Type B pancreatic cell (in vitro differentiated cells): ENCODE results near the gene GSK3B. TPM values are rescaled to one million over a fixed set of nuclear protein-coding genes. Genes with fewer than 3 reads are reported as not detected.

ENCODE experiments used
- DNase-seq: peaks from one replicate; pipeline ENCODE4 v3.0.0; 2021; ENCODE audit warnings: mixed read lengths; ENCODE audit not compliant: unreplicated experiment; ENCODE audit errors: extremely low spot score
- H3K27ac Mint-ChIP-seq: 2 replicates; pipeline ENCODE4 v1.8.0; 2021; ENCODE audit warnings: mild to moderate bottlenecking, mixed read lengths
- H3K27me3 Mint-ChIP-seq: 2 replicates; pipeline ENCODE4 v1.8.0; 2021; ENCODE audit warnings: mixed read lengths
- H3K36me3 Mint-ChIP-seq: 2 replicates; pipeline ENCODE4 v1.8.0; 2021; ENCODE audit warnings: mixed read lengths
- H3K4me1 Mint-ChIP-seq: one replicate; pipeline ENCODE4 v1.8.0; 2021; ENCODE audit warnings: mixed read lengths; ENCODE audit not compliant: unreplicated experiment
- H3K4me3 Mint-ChIP-seq: 2 replicates; pipeline ENCODE4 v1.8.0; 2021; ENCODE audit warnings: mild to moderate bottlenecking, mixed read lengths
- H3K9me3 Mint-ChIP-seq: 2 replicates; pipeline ENCODE4 v1.8.0; 2021; ENCODE audit warnings: mixed read lengths
- total RNA-seq: library from RNA; stranded (reverse); gene quantifications from 2 replicates; pipeline ENCODE4 v1.2.1, GENCODE V29; 2021; ENCODE audit warnings: low replicate concordance
- TF ChIP-seq, protein P1 (sequence below): fragments of 200-600 bp; sonication (generic); conservative IDR thresholded peaks from 2 replicates; pipeline ENCODE4 v1.5.0; 2021; ENCODE audit warnings: antibody characterized with exemption, mild to moderate bottlenecking

The GSK3B gene
- total RNA-seq, 1 donor from 2014 or later, result 60.5 TPM

DNA sequence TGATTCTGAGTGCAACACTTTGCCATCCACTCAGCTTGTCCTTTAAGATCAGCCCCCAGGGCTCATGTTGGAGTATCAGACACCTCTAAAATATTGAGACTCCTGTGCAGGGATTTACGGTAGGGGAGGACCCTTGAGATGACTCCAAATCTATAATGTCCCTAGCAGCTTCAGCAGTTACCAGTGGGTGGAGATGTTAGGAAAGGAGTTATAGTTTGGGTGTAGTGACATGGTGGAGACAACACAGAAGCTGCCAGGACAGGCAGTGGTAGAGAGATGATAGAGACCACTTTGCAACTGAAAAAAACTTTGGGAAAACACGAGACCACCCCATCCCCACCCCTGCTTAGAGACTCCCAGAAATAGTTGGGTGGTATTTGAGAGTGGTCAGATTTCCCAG is 43.3 kb upstream of the GSK3B start:
- no peak for DNase-seq
- no peaks in the 10 kb centered on the region for H3K27me3 Mint-ChIP-seq
- no peak overlapping the region for H3K4me3 Mint-ChIP-seq
- no peaks in the 10 kb centered on the region for H3K36me3 Mint-ChIP-seq
- TF ChIP-seq, protein P1, sequence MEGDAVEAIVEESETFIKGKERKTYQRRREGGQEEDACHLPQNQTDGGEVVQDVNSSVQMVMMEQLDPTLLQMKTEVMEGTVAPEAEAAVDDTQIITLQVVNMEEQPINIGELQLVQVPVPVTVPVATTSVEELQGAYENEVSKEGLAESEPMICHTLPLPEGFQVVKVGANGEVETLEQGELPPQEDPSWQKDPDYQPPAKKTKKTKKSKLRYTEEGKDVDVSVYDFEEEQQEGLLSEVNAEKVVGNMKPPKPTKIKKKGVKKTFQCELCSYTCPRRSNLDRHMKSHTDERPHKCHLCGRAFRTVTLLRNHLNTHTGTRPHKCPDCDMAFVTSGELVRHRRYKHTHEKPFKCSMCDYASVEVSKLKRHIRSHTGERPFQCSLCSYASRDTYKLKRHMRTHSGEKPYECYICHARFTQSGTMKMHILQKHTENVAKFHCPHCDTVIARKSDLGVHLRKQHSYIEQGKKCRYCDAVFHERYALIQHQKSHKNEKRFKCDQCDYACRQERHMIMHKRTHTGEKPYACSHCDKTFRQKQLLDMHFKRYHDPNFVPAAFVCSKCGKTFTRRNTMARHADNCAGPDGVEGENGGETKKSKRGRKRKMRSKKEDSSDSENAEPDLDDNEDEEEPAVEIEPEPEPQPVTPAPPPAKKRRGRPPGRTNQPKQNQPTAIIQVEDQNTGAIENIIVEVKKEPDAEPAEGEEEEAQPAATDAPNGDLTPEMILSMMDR, result no peak
- H3K27ac Mint-ChIP-seq, result no peak overlapping the region
- H3K9me3 Mint-ChIP-seq, result peaks cover 4% of the 10 kb centered on the region
- H3K4me1 Mint-ChIP-seq, result no peaks in the 10 kb centered on the region

- Mint-ChIP-seq H3K9me3 (no peaks in the 10 kb centered on the region), H3K4me1 (no peaks in the 10 kb centered on the region), H3K4me3 (no peak overlapping the region), H3K27ac (no peak overlapping the region), H3K36me3 (no peaks in the 10 kb centered on the region), H3K27me3 (no peaks in the 10 kb centered on the region)
- TF ChIP-seq, protein P1, result no peak
- DNase-seq, result no peak
These were observed 36.4 kb upstream of the GSK3B start for GRCh38 chr3:120130656-120131055.

GRCh38 chr3:120129718-120130513 is 35.7 kb upstream of the GSK3B start:
- no peaks in the 10 kb centered on the region for H3K36me3 Mint-ChIP-seq
- TF ChIP-seq, protein P1, result no peak
- no peaks in the 10 kb centered on the region for H3K27me3 Mint-ChIP-seq
- H3K9me3 Mint-ChIP-seq, result no peaks in the 10 kb centered on the region
- H3K4me1 Mint-ChIP-seq, result no peaks in the 10 kb centered on the region
- DNase-seq, result no peak
- H3K4me3 Mint-ChIP-seq, result no peak overlapping the region
- H3K27ac Mint-ChIP-seq, result no peak overlapping the region

DNA sequence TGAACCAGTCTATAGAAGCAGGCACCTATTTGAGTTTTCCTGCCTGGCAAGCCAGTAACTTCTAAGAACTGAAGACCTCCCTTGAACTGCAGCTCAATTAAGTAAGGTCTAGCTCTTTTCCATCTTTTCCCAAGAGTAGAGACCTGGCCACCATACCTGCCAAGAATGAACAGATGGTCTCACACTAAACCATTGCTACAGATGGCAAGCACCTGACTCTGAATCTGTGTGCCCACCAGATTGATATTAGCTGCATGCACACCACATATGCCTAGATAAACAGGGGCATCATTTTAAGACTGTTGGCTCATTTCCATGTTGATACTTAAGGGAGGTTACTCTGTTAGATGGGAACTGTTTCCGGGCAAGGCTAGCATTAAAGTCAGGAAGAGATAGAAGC is 34.8 kb upstream of the GSK3B start:
- H3K36me3 Mint-ChIP-seq, result no peaks in the 10 kb centered on the region
- no peak for DNase-seq
- H3K4me1 Mint-ChIP-seq, result no peaks in the 10 kb centered on the region
- no peaks in the 10 kb centered on the region for H3K9me3 Mint-ChIP-seq
- H3K27ac Mint-ChIP-seq, result no peak overlapping the region
- no peak overlapping the region for H3K4me3 Mint-ChIP-seq
- H3K27me3 Mint-ChIP-seq, result no peaks in the 10 kb centered on the region
- TF ChIP-seq, protein P1, result no peak

- Mint-ChIP-seq H3K4me1 (no peaks in the 10 kb centered on the region), H3K9me3 (no peaks in the 10 kb centered on the region), H3K4me3 (no peak overlapping the region), H3K27ac (no peak overlapping the region), H3K36me3 (no peaks in the 10 kb centered on the region), H3K27me3 (no peaks in the 10 kb centered on the region)
- TF ChIP-seq, protein P1, result no peak
- no peak for DNase-seq
These were observed 31.7 kb upstream of the GSK3B start for GRCh38 chr3:120125992-120126391.
